Thyroid gland (tissue), 4 donors: ENCODE results near the gene NRP2.

Experiments used
- POLR2A ChIP-seq, 2 donors: fragments of 450-650 bp; IDR thresholded peaks; one replicate each; pipeline ENCODE4 v1.6.1; 2017; ENCODE audit warnings: antibody characterized with exemption in 2 of 2, mild to moderate bottlenecking in 2 of 2, moderate library complexity in 1 of 2
- TF ChIP-seq, protein P1 (sequence below), 6 experiments: fragments of 200-600 bp in 3 of 6; fragments of 450-650 bp in 3 of 6; sonication (generic) in 3 of 6; IDR thresholded peaks; one replicate each; pipeline ENCODE4 v1.5.1; 2016 to 2019; ENCODE audit warnings: antibody characterized with exemption in 6 of 6, mild to moderate bottlenecking in 2 of 6, inconsistent platforms in 1 of 6, moderate library complexity in 1 of 6

- TF ChIP-seq POLR2A (IDR thresholded peaks at IDR 0.05) = no peak
- TF ChIP-seq, protein P1, sequence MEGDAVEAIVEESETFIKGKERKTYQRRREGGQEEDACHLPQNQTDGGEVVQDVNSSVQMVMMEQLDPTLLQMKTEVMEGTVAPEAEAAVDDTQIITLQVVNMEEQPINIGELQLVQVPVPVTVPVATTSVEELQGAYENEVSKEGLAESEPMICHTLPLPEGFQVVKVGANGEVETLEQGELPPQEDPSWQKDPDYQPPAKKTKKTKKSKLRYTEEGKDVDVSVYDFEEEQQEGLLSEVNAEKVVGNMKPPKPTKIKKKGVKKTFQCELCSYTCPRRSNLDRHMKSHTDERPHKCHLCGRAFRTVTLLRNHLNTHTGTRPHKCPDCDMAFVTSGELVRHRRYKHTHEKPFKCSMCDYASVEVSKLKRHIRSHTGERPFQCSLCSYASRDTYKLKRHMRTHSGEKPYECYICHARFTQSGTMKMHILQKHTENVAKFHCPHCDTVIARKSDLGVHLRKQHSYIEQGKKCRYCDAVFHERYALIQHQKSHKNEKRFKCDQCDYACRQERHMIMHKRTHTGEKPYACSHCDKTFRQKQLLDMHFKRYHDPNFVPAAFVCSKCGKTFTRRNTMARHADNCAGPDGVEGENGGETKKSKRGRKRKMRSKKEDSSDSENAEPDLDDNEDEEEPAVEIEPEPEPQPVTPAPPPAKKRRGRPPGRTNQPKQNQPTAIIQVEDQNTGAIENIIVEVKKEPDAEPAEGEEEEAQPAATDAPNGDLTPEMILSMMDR (IDR thresholded peaks at IDR 0.05) = no peak
Observed at GRCh38 chr2:205719847-205720246, 37.5 kb downstream of the NRP2 start.
